Transverse colon (tissue), 4 donors: ENCODE data around the gene ZNF385B.

ENCODE experiments used
- POLR2A ChIP-seq: fragments of 450-650 bp; IDR thresholded peaks from one replicate; pipeline ENCODE4 v1.6.1; 2016; ENCODE audit warnings: antibody characterized with exemption, mild to moderate bottlenecking, moderate library complexity
- POLR2AphosphoS5 ChIP-seq, 3 donors: sonication (generic); formaldehyde crosslinking; IDR thresholded peaks; one replicate each; pipeline ENCODE4 v1.6.1; 2016; ENCODE audit warnings: antibody characterized with exemption in 3 of 3
- TF ChIP-seq, protein P1 (sequence below), 5 experiments: fragments of 200-600 bp in 3 of 5; fragments of 450-650 bp in 2 of 5; sonication (generic) in 3 of 5; IDR thresholded peaks; 1 replicate in 2 of 5; 2 replicates in 3 of 5; pipeline ENCODE4 v1.5.1; 2016 to 2017; ENCODE audit warnings: antibody characterized with exemption in 5 of 5, inconsistent platforms in 3 of 5, mild to moderate bottlenecking in 2 of 5, moderate library complexity in 1 of 5

DNA sequence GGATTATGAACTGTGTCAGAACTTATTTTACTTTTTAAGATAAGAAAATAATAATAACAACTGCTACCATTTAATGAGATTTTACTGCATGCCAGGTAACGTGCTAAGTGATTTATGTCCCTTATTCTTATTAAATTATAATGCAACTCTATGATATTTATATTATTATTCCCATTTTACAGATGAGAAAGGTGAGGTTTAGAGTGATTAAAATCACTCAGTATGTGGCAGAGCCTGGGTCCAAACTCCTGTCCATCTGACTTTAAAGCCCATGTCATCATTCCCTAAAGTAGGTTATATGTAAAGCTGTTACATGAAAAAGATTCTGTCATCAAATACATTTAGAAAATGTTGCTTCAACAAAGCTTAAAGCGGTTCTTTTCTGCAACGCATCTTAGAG is 308.0 kb downstream of the ZNF385B start:
- TF ChIP-seq, protein P1, sequence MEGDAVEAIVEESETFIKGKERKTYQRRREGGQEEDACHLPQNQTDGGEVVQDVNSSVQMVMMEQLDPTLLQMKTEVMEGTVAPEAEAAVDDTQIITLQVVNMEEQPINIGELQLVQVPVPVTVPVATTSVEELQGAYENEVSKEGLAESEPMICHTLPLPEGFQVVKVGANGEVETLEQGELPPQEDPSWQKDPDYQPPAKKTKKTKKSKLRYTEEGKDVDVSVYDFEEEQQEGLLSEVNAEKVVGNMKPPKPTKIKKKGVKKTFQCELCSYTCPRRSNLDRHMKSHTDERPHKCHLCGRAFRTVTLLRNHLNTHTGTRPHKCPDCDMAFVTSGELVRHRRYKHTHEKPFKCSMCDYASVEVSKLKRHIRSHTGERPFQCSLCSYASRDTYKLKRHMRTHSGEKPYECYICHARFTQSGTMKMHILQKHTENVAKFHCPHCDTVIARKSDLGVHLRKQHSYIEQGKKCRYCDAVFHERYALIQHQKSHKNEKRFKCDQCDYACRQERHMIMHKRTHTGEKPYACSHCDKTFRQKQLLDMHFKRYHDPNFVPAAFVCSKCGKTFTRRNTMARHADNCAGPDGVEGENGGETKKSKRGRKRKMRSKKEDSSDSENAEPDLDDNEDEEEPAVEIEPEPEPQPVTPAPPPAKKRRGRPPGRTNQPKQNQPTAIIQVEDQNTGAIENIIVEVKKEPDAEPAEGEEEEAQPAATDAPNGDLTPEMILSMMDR (IDR thresholded peaks at IDR 0.05), result no peak
- no peak for TF ChIP-seq POLR2A
- TF ChIP-seq POLR2AphosphoS5 (IDR thresholded peaks at IDR 0.05), result no peak
